ENCODE data around the gene BFSP2. TPM values are rescaled to one million over a fixed set of nuclear protein-coding genes. Genes with fewer than 3 reads are reported as not detected.

BFSP2 gene
- total and polyA plus RNA-seq, 2 of the 13 experiments (the other 11 are each of a cell fraction or from before 2014, with no cell fraction given): not detected

DNA sequence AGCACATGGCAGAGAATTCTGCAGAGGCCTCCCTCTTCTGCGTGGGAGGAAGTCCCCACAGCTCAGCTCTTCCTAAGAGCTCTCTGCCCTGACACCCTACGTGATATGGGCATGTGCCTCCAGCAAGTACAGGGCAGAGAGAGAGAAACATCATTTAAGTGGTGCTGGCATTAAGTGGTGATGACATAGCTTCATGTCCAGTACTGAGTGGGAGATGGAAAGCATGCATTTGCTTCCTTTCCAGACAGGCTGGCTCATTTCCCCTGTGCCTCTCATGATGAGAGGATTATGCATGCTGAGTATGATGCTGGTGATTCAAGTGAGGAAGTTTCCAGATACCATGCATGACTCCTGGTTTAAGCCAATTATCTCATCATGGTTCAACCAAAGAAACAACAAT, 26.9 kb downstream of the BFSP2 start:
- H3K9me3 ChIP-seq (ENCODE audit: low read length): no peaks in the 10 kb centered on the region
- WGBS (ENCODE audit: low lambda C conversion rate): 67% methylated on average over 1 of the region's 2 CpGs
- POLR2A ChIA-PET: no interaction called here
- no TSS peak for BruUV-seq (replicated peaks)
- no peak overlapping the region for H3K27ac ChIP-seq (ENCODE audit: extremely low read length, insufficient read depth, low read length)
- intact Hi-C loops (cut with micrococcal nuclease; ENCODE audit: unreplicated experiment): no loop called here
- TF ChIP-seq, protein P1, sequence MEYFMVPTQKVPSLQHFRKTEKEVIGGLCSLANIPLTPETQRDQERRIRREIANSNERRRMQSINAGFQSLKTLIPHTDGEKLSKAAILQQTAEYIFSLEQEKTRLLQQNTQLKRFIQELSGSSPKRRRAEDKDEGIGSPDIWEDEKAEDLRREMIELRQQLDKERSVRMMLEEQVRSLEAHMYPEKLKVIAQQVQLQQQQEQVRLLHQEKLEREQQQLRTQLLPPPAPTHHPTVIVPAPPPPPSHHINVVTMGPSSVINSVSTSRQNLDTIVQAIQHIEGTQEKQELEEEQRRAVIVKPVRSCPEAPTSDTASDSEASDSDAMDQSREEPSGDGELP (IDR thresholded peaks at IDR 0.05; ENCODE audit: borderline replicate concordance, low read depth): no peak
- no peak for TF ChIP-seq HDAC1 (CRISPR knock-in tag; IDR thresholded peaks at IDR 0.05)
- no peak for TF ChIP-seq BHLHE40 (IDR thresholded peaks at IDR 0.05; ENCODE audit: low read length)
- no peak for TF ChIP-seq ZMYM4 (CRISPR knock-in tag; IDR thresholded peaks at IDR 0.05)
- TF ChIP-seq ARHGAP35 (CRISPR knock-in tag; IDR thresholded peaks at IDR 0.05; ENCODE audit: borderline replicate concordance): no peak
- TF ChIP-seq, protein P2, sequence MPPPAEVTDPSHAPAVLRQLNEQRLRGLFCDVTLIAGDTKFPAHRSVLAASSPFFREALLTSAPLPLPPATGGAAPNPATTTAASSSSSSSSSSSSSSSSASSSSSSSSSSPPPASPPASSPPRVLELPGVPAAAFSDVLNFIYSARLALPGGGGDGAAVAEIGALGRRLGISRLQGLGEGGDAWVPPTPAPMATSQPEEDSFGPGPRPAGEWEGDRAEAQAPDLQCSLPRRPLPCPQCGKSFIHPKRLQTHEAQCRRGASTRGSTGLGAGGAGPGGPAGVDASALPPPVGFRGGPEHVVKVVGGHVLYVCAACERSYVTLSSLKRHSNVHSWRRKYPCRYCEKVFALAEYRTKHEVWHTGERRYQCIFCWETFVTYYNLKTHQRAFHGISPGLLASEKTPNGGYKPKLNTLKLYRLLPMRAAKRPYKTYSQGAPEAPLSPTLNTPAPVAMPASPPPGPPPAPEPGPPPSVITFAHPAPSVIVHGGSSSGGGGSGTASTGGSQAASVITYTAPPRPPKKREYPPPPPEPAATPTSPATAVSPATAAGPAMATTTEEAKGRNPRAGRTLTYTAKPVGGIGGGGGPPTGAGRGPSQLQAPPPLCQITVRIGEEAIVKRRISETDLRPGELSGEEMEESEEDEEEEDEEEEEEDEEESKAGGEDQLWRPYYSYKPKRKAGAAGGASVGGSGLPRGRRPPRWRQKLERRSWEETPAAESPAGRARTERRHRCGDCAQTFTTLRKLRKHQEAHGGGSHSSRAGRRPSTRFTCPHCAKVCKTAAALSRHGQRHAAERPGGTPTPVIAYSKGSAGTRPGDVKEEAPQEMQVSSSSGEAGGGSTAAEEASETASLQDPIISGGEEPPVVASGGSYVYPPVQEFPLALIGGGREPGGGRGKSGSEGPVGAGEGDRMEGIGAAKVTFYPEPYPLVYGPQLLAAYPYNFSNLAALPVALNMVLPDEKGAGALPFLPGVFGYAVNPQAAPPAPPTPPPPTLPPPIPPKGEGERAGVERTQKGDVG (CRISPR knock-in tag; IDR thresholded peaks at IDR 0.05; ENCODE audit: borderline replicate concordance): no peak
- TF ChIP-seq SMARCC2 (IDR thresholded peaks at IDR 0.05): no peak
- TF ChIP-seq ZNF468 (CRISPR knock-in tag; IDR thresholded peaks at IDR 0.05): no peak
- TF ChIP-seq, protein P3, sequence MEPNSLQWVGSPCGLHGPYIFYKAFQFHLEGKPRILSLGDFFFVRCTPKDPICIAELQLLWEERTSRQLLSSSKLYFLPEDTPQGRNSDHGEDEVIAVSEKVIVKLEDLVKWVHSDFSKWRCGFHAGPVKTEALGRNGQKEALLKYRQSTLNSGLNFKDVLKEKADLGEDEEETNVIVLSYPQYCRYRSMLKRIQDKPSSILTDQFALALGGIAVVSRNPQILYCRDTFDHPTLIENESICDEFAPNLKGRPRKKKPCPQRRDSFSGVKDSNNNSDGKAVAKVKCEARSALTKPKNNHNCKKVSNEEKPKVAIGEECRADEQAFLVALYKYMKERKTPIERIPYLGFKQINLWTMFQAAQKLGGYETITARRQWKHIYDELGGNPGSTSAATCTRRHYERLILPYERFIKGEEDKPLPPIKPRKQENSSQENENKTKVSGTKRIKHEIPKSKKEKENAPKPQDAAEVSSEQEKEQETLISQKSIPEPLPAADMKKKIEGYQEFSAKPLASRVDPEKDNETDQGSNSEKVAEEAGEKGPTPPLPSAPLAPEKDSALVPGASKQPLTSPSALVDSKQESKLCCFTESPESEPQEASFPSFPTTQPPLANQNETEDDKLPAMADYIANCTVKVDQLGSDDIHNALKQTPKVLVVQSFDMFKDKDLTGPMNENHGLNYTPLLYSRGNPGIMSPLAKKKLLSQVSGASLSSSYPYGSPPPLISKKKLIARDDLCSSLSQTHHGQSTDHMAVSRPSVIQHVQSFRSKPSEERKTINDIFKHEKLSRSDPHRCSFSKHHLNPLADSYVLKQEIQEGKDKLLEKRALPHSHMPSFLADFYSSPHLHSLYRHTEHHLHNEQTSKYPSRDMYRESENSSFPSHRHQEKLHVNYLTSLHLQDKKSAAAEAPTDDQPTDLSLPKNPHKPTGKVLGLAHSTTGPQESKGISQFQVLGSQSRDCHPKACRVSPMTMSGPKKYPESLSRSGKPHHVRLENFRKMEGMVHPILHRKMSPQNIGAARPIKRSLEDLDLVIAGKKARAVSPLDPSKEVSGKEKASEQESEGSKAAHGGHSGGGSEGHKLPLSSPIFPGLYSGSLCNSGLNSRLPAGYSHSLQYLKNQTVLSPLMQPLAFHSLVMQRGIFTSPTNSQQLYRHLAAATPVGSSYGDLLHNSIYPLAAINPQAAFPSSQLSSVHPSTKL (CRISPR knock-in tag; IDR thresholded peaks at IDR 0.05): no peak
- TF ChIP-seq RFXAP (CRISPR knock-in tag; IDR thresholded peaks at IDR 0.05; ENCODE audit: borderline replicate concordance): no peak
- no peak for TF ChIP-seq ZNF235 (CRISPR knock-in tag; IDR thresholded peaks at IDR 0.05; ENCODE audit: borderline replicate concordance)
- no peak for TF ChIP-seq ZNF891 (CRISPR knock-in tag; IDR thresholded peaks at IDR 0.05)
- TF ChIP-seq STAG1 (CRISPR knock-in tag; IDR thresholded peaks at IDR 0.05): no peak
- TF ChIP-seq PRPF4 (IDR thresholded peaks at IDR 0.05; ENCODE audit: low read depth, low read length, poor library complexity, severe bottlenecking): no peak
- TF ChIP-seq SSRP1 (CRISPR knock-in tag; IDR thresholded peaks at IDR 0.05): no peak
- TF ChIP-seq, protein P4, sequence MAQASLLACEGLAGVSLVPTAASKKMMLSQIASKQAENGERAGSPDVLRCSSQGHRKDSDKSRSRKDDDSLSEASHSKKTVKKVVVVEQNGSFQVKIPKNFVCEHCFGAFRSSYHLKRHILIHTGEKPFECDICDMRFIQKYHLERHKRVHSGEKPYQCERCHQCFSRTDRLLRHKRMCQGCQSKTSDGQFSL (CRISPR knock-in tag; IDR thresholded peaks at IDR 0.05): no peak
- no peak overlapping the region for H3K4me3 ChIP-seq (replicated peaks in 1 of 3; ENCODE audit: insufficient read depth in 1 of 3, low read depth in 2 of 3, low read length in 3 of 3)
- no peak overlapping the region for H3K4me2 ChIP-seq (ENCODE audit: low read depth, low read length)
- no peaks in the 10 kb centered on the region for H3K36me3 ChIP-seq (replicated peaks in 1 of 2; ENCODE audit: control insufficient read depth in 1 of 2, insufficient read depth in 2 of 2, low read length in 2 of 2)
- peaks cover 14% of the 10 kb centered on the region for H3K4me1 ChIP-seq (ENCODE audit: insufficient read depth, low read length)
- DNase-seq (ENCODE audit: low spot score): no peak
- ATAC-seq: no peak
- in situ Hi-C loops (cut with HindIII; ENCODE audit: extremely low pct_ligation_motif_present, low pct_unique_long_range_greater_than_20kb): no loop called here
- peaks cover 0 to 3% of the 10 kb centered on the region in 2 experiments; a peak in 1 of 5 replicates for H3K27me3 ChIP-seq (ENCODE audit: control insufficient read depth in 1 of 2, insufficient read depth in 2 of 2, low read length in 2 of 2)
- H2AFZ ChIP-seq (ENCODE audit: low read length): no peak overlapping the region
- FAIRE-seq: no peak
- no peaks in the 10 kb centered on the region for H4K20me1 ChIP-seq (ENCODE audit: insufficient read depth, low read length)
- H3K79me2 ChIP-seq (ENCODE audit: insufficient read depth, low read length): no peaks in the 10 kb centered on the region
- CTCF ChIA-PET (ENCODE audit: low intra/inter-chr PET ratio, low total read pairs): no interaction called here
- H3K9ac ChIP-seq (ENCODE audit: insufficient read depth, low read depth, low read length): no peak overlapping the region
